IPS-18a (cell line): Measurements from ENCODE around the gene HDAC9.

Experiments
- H3K27ac ChIP-seq: one replicate; pipeline ENCODE4 v1.5.1; 2013; ENCODE audit warnings: low read length
- H3K27me3 ChIP-seq: one replicate; pipeline ENCODE4 v1.6.1; 2013; ENCODE audit warnings: mild to moderate bottlenecking, low read length; ENCODE audit not compliant: control insufficient read depth, insufficient read depth
- H3K36me3 ChIP-seq: one replicate; pipeline ENCODE4 v1.6.1; 2013; ENCODE audit warnings: low read depth, low read length; ENCODE audit not compliant: control insufficient read depth
- H3K4me1 ChIP-seq: one replicate; pipeline ENCODE4 v1.6.1; 2013; ENCODE audit warnings: low read depth, low read length; ENCODE audit not compliant: control insufficient read depth
- H3K4me3 ChIP-seq: one replicate; pipeline ENCODE4 v1.5.1; 2013; ENCODE audit warnings: low read length
- H3K9ac ChIP-seq: one replicate; pipeline ENCODE4 v1.6.1; 2013; ENCODE audit warnings: mild to moderate bottlenecking, low read length, moderate library complexity
- H3K9me3 ChIP-seq: one replicate; pipeline ENCODE4 v1.6.1; 2013; ENCODE audit warnings: low read depth, low read length; ENCODE audit not compliant: control insufficient read depth

HDAC9 gene

DNA sequence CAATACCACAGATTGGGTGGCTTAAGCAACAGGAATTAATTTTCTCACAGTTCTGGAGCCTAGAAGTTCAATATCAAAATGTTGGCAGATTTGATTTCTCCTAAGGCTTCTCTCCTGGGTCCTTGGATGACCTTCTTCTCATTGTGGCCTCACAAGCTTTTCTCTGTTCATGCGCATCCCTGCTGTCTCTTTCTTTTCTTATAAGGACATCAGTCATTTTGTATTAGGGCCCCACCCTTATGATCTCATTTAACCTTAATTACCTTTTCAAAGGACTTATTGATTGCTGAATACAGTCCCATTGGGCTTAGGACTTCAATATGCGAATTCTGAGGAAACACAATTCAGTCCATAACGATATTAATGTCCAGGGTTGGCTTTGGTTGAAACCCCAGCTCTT lies 285.4 kb downstream of the HDAC9 start:
- no peaks in the 10 kb centered on the region for H3K36me3 ChIP-seq
- no peaks in the 10 kb centered on the region for H3K4me1 ChIP-seq
- no peaks in the 10 kb centered on the region for H3K27me3 ChIP-seq
- no peak overlapping the region for H3K27ac ChIP-seq
- no peak overlapping the region for H3K4me3 ChIP-seq
- H3K9ac ChIP-seq: no peak overlapping the region
- H3K9me3 ChIP-seq: no peaks in the 10 kb centered on the region

DNA sequence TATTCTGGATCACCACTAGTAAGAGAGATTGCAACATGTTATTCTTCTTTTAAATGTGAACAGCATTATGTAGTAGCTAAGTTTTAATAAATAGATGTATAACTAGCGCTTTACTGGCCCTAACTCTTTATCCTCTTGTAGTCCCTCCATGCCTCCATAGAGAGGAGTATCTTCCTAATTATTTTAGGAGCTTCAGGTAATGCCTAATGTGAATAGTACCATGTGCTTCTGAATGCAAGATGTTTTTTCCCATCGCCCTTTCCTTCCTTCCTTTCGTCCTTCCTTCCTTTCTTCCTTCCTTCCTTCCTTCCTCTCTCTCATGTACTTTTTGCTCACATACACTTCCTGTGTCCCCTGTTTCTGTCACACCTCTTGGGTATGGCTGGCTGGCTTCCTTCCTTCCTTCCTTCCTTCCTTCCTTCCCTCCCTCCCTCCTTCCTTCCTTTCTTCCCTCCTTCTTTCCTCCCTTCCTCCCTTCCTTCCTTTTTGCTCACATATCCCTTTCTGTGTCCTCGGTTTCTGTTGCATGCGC lies 290.7 kb downstream of the HDAC9 start:
- no peak overlapping the region for H3K27ac ChIP-seq
- no peaks in the 10 kb centered on the region for H3K36me3 ChIP-seq
- no peaks in the 10 kb centered on the region for H3K4me1 ChIP-seq
- no peaks in the 10 kb centered on the region for H3K9me3 ChIP-seq
- no peak overlapping the region for H3K4me3 ChIP-seq
- no peak overlapping the region for H3K9ac ChIP-seq
- H3K27me3 ChIP-seq: no peaks in the 10 kb centered on the region

DNA sequence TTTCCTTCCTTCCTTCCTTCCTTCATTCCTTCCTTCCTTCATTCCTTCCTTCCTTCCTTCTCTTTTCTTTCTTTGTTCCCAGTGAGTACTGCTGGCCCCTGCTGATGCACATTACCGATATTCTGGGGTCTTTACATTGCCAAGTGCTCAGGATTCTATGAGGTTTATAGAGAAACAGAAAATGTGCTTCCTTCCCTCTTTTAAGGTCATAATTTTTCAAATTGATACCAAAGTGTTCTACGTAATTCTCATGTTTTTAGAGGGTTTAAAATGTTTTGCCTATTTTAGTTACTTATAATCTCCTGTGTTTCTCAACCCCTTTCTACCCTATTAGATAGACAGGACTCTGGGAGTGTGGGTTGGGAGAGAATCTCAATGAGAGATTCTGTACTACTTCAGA lies 291.2 kb downstream of the HDAC9 start:
- no peaks in the 10 kb centered on the region for H3K27me3 ChIP-seq
- H3K9ac ChIP-seq: no peak overlapping the region
- no peak overlapping the region for H3K4me3 ChIP-seq
- no peak overlapping the region for H3K27ac ChIP-seq
- no peaks in the 10 kb centered on the region for H3K9me3 ChIP-seq
- H3K36me3 ChIP-seq: no peaks in the 10 kb centered on the region
- H3K4me1 ChIP-seq: no peaks in the 10 kb centered on the region

DNA sequence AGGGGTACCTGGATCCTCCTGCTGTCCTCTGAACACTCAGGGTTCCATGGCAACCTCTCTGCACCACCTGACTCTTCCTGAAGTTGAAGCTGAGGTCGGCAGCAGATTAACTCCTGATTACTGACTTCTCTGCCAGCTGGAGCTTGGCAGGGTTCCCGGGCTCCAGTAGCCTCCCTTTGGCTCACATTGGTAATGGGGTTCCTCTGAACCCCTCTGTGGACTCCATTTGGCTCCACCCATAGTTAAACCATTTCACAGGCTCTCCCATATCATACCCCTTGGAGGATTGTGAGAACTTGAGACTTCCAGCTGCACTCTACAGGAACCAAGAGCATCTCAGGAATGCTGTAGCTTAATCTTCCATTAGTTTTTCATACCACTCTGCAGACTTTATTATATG lies 292.5 kb downstream of the HDAC9 start:
- Histone ChIP-seq H3K36me3 (no peaks in the 10 kb centered on the region), H3K27ac (no peak overlapping the region), H3K4me1 (no peaks in the 10 kb centered on the region), H3K9ac (no peak overlapping the region), H3K27me3 (no peaks in the 10 kb centered on the region), H3K9me3 (no peaks in the 10 kb centered on the region), H3K4me3 (no peak overlapping the region)

DNA sequence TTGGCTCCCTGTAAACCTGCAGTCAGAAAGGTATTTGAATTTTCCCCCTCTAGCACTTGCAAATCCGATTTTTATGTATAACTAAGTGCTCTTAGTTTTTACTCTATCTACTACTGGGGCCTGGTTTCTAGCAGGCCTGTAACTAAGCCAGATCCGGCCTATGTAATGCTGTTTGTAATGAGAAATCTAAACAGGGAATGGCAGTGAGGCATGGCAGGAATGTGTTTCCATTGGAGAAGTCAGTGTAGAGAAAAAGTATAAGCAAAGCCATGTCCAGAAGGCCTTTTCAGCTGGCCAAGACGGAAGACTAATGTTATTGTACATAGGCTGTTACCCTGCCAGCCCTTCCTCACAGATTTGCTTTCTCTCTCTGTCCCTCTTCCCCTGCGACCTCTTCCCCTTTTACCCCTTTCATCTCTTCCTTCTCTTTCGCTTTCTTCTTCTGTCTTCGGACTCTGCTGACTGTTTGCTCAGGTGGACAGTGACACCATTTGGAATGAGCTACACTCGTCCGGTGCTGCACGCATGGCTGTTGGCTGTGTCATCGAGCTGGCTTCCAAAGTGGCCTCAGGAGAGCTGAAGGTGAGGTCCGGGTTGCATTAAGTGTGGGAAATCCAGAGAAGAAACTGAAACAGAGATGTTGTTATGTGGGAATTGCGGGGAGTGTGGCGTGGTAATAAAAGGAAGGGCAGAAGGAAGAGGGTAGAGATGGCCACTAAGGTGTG lies 297.5 kb downstream of the HDAC9 start:
- H3K27me3 ChIP-seq: no peaks in the 10 kb centered on the region
- no peak overlapping the region for H3K9ac ChIP-seq
- H3K4me3 ChIP-seq: no peak overlapping the region
- H3K4me1 ChIP-seq: peaks cover under 1% of the 10 kb centered on the region
- H3K27ac ChIP-seq: no peak overlapping the region
- no peaks in the 10 kb centered on the region for H3K36me3 ChIP-seq
- H3K9me3 ChIP-seq: no peaks in the 10 kb centered on the region

DNA sequence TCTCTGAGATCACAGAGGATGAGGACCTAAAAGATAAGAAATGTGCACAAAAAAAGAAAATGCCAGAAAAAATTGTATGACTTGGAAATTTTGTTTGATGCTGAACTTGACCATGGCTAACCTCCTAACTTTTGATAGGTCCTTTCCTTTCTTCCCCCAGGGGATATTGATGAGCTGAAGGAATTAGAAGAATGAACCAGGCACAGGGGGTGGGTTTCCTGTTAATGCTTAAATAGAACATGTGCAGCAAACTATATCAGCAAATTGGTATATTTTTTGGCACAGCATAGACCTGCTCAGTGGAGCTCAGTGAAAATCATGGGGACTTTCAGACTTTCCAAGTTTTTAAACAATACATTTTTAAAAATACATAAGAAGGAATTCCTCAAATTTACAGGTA lies 300.7 kb downstream of the HDAC9 start:
- no peak overlapping the region for H3K4me3 ChIP-seq
- H3K4me1 ChIP-seq: peaks cover 8% of the 10 kb centered on the region
- H3K9ac ChIP-seq: no peak overlapping the region
- no peaks in the 10 kb centered on the region for H3K36me3 ChIP-seq
- H3K27me3 ChIP-seq: no peaks in the 10 kb centered on the region
- no peaks in the 10 kb centered on the region for H3K9me3 ChIP-seq
- no peak overlapping the region for H3K27ac ChIP-seq

DNA sequence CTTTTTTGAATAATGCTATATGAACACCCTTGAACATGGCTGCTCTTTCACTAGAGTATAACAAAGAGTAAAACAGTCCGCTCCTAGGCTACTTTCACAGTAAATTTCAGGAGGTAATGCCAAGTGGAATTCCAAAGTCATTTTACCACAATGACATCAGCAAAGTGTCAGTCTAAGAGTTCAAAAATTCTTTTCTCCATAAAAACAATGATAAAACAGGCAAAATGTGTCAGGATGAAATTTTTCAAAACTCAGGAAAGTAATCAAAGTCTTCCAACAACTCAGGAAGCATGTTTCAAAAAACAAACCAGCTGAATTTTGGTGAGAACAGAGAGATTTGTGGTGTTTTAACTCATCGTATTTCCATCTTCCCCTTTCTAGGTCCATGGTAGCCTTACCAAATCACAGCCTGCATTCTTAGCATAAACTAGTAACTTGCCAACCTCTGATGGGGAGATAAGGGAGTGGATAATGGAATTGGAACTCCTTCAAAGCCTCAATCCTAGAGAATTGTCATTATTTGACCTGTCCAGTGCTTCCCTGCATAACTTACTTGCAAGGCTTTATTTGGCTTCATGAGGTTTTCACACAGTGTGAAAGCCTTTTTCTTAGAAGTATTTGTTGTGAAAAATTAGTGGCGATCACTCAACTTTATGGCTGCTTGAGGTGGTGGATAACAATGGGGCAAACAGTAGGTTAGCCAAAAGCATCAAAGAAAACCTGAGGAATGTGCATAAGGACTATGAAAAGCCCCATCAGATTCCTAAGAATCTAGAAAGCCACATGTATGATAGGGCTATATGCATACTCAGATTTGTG lies 302.7 kb downstream of the HDAC9 start:
- no peak overlapping the region for H3K4me3 ChIP-seq
- H3K4me1 ChIP-seq: peaks cover 8% of the 10 kb centered on the region
- H3K36me3 ChIP-seq: no peaks in the 10 kb centered on the region
- no peaks in the 10 kb centered on the region for H3K27me3 ChIP-seq
- no peak overlapping the region for H3K27ac ChIP-seq
- H3K9ac ChIP-seq: no peak overlapping the region
- no peaks in the 10 kb centered on the region for H3K9me3 ChIP-seq

DNA sequence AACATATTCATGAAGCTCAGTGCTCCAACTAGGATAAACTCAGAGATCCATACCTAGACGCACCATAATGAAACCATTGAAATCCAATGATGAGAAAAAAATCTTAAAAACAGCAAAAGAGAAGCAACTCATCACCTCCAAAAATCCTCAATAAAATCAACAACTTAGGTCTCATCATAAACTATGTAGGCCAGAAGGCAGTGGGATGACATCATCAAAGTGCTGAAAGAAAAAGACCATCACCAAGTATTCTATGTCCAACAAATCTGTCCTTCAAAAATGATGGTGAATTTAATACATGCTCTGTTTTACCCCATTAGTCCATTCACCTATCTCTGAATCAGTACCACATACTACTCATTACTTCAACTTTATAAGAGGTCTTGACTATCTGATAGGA lies 304.4 kb downstream of the HDAC9 start:
- Histone ChIP-seq H3K9ac (no peak overlapping the region), H3K4me3 (no peak overlapping the region), H3K9me3 (no peaks in the 10 kb centered on the region), H3K36me3 (no peaks in the 10 kb centered on the region), H3K27ac (no peak overlapping the region), H3K4me1 (peaks cover 8% of the 10 kb centered on the region), H3K27me3 (no peaks in the 10 kb centered on the region)

DNA sequence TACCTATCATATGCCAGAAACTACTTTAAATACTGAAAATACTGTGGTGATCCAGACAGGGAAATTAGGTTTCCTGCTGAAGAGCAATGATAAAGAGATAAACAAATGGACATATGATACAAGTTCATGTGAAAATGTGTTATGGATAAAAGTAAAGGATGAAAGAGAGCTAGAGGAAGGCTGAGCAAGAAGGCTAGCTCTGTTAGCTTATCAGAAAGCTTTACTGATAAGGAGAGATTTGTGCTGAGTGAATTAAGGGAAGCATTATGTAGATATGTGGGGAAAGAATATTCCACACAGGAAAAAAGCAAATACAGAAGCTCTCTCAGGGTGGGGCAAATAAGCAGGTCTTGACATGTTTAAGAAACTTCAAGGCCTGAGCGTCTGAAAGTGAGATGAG lies 308.4 kb downstream of the HDAC9 start:
- Histone ChIP-seq H3K9ac (no peak overlapping the region), H3K27ac (no peak overlapping the region), H3K9me3 (no peaks in the 10 kb centered on the region), H3K4me3 (no peak overlapping the region), H3K27me3 (no peaks in the 10 kb centered on the region), H3K4me1 (peaks cover 7% of the 10 kb centered on the region), H3K36me3 (no peaks in the 10 kb centered on the region)

DNA sequence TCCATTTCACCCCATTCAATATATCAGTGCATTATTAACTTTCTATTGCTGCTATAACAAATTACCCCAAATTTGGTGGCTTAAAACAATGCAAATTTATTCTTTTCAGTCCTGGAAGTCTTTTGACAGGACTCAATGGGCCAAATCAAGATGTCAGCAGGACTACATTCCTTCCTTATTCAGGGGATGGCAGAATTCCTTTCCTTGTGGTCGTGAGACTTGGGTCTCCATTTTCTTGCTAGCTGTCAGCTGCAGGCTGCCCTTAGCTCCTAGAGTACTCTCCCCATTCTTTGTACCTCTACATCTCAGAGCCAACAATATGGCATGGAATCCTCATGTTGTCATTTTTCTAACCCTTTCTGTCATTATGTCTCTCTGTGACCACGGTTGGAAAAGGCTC lies 310.6 kb downstream of the HDAC9 start:
- no peak overlapping the region for H3K4me3 ChIP-seq
- no peak overlapping the region for H3K27ac ChIP-seq
- H3K4me1 ChIP-seq: peaks cover 7% of the 10 kb centered on the region
- no peak overlapping the region for H3K9ac ChIP-seq
- no peaks in the 10 kb centered on the region for H3K27me3 ChIP-seq
- H3K9me3 ChIP-seq: no peaks in the 10 kb centered on the region
- H3K36me3 ChIP-seq: no peaks in the 10 kb centered on the region

DNA sequence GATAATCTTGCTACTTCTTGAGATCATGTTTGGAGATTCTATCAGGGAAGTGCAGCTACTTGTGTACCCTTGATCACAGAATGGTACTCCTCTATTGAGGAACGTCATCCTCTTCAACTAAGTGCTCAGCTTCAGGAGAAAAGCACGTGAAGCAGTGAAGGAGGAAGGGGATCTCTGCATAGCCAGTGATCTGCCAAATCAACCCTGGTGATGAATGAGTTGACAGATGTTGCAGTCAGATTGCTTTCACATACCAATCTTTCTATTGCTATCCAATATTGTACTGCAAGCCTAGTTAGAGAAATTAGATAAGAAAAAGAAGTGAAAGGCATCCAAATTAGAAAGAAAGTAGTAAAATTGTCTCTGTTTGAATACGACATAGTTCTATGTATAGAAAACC lies 312.5 kb downstream of the HDAC9 start:
- H3K27ac ChIP-seq: no peak overlapping the region
- H3K36me3 ChIP-seq: no peaks in the 10 kb centered on the region
- no peaks in the 10 kb centered on the region for H3K27me3 ChIP-seq
- peaks cover 7% of the 10 kb centered on the region for H3K4me1 ChIP-seq
- H3K4me3 ChIP-seq: no peak overlapping the region
- no peak overlapping the region for H3K9ac ChIP-seq
- no peaks in the 10 kb centered on the region for H3K9me3 ChIP-seq
